Heart right ventricle (tissue), 16 donors: ENCODE measurements around the gene YIF1B. TPM values are rescaled to one million over a fixed set of nuclear protein-coding genes. Genes with fewer than 3 reads are reported as not detected.

Source experiments
- ATAC-seq, 8 donors: fragments of 200-7000 bp; cut with Tn5 transposase; one replicate each; pipeline ENCODE4 v1.9.1; 2020; ENCODE audit warnings: mild to moderate bottlenecking in 8 of 8, moderate library complexity in 8 of 8, moderate number of reproducible peaks in 1 of 8
- DNase-seq, 2 donors: peaks; one replicate each; pipeline ENCODE4 v3.0.0-alpha.2; 2020
- H3K27ac ChIP-seq, 10 donors: fragments of 200-600 bp; sonication (generic) in 2 of 10; one replicate each; pipeline versions ENCODE4 v1.5.0 to v1.8.0; 2020 to 2022; ENCODE audit warnings: mild to moderate bottlenecking in 3 of 10
- H3K27me3 ChIP-seq, 7 donors: fragments of 200-600 bp; one replicate each; pipeline ENCODE4 v1.8.0; 2021 to 2022; ENCODE audit warnings: mild to moderate bottlenecking in 2 of 7
- H3K36me3 ChIP-seq, 9 donors: fragments of 200-600 bp; sonication (generic) in 1 of 9; one replicate each; pipeline versions ENCODE4 v1.5.0 to v1.8.0; 2020 to 2022; ENCODE audit warnings: mild to moderate bottlenecking in 2 of 9
- H3K4me1 ChIP-seq, 9 donors: fragments of 200-600 bp; sonication (generic) in 1 of 9; one replicate each; pipeline versions ENCODE4 v1.5.0 to v1.8.0; 2020 to 2022; ENCODE audit warnings: mild to moderate bottlenecking in 4 of 9
- H3K4me3 ChIP-seq, 10 donors: fragments of 200-600 bp; sonication (generic) in 2 of 10; one replicate each; pipeline versions ENCODE4 v1.5.0 to v1.8.0; 2020 to 2022; ENCODE audit warnings: mild to moderate bottlenecking in 7 of 10, moderate library complexity in 2 of 10
- H3K9me3 ChIP-seq, 11 donors: fragments of 200-600 bp in 10 of 11; sonication (generic) in 2 of 11; one replicate each; pipeline versions ENCODE4 v1.5.0 to v1.8.0; 2013 to 2022; ENCODE audit warnings: mild to moderate bottlenecking in 2 of 11, control low read depth in 1 of 11, moderate library complexity in 1 of 11
- CTCF ChIP-seq, 9 donors: fragments of 200-600 bp; sonication (generic) in 2 of 9; IDR thresholded peaks; one replicate each; pipeline versions ENCODE4 v1.5.0 to v1.8.0; 2021 to 2022; ENCODE audit warnings: antibody characterized with exemption in 9 of 9, mild to moderate bottlenecking in 5 of 9, moderate library complexity in 1 of 9
- WGBS, 2 donors: extraction: QIAGEN DNeasy Blood & Tissue Kit; methylation state at CpG; one replicate each; pipeline ENCODE4 v1.1.7; 2013; ENCODE audit warnings: inconsistent platforms in 1 of 2; 5-methylcytosine and 5-hydroxymethylcytosine counted together
- intact Hi-C, 10 donors: fragments of 100-400 bp; cut with DNase I; formaldehyde crosslinking; loops; one replicate each; pipeline versions ENCODE4 v1.11.1 to v1.14.2; 2022
- polyA plus RNA-seq, 2 donors: library from polyadenylated mRNA; stranded (reverse); fragments of 200-250 nt; gene quantifications; one replicate each; pipeline ENCODE4 v1.2.3, GENCODE V29; 2013
- total RNA-seq, 10 donors: library from RNA; stranded (reverse); fragmentation: NEBNext Ultra II Directional in 3 of 10; extraction: Animal tissue kit (Norgen Biotek cat#: 25700) in 3 of 10; gene quantifications; one replicate each; pipeline versions ENCODE4 v1.2.1 to v1.2.4, GENCODE V29; 2021 to 2023
- donor health status: Arrhythmogenic right ventricular cardiomyopathy.
- donor health status: ischemic (EF 13 %, LVEDD 7.1; RV severe dilation, severe dysfunction).
- donor health status: healthy with polysubstance abuse.
- donor health status: DM: no; HTN: yes; CAD: no.
- donor health status: DM: no; HTN: no; CAD: no.
- donor health status: ischemic (EF 25% LVEDD 6.9; RV normal size, moderate dysfunction).
- donor health status: ischemic (EF 25% LVEDD 5.7; RV mildly dilated, moderate dysfunction).
- donor health status: healthy.
- donor health status: DM: yes; HTN: yes; CAD: no.
- donor health status: Ischemic cardiomyopathy.
- donor health status: ischemic (EF 35%, LVEDD 5.7; RV mildly dilated, moderate dysfunction).
- donor health status: nonischemic (EF 11% LVEDD 7.7; RV severe dilation, severe dysfunction).
- donor health status: DM: yes; HTN: yes; CAD: no.
- donor health status: PGD.
- donor health status: ischemic (EF 29% LVEDD 5.4; RV normal size, mild dysfunction).
- donor health status: nonischemic (EF 23%, LVEDD 6.1; RV moderate dilation, normal function).

YIF1B gene
- total and polyA plus RNA-seq, 12 donors, result 24.3 to 115 (median 30.8) TPM

- H3K4me1 ChIP-seq, result peaks cover 0 to 12% (median 9%) of the 10 kb centered on the region in 9 donors
- DNase-seq (no peak), ATAC-seq (no peak)
- TF ChIP-seq CTCF (IDR thresholded peaks at IDR 0.05), result no peak
- no peaks in the 10 kb centered on the region for H3K27me3 ChIP-seq
- H3K4me3 ChIP-seq, result no peak overlapping the region
- H3K9me3 ChIP-seq, result no peaks in the 10 kb centered on the region
- H3K27ac ChIP-seq, result no peak overlapping the region
- WGBS, 2 donors, result 93 to 94% methylated on average over 9 of the region's 9 CpGs
- intact Hi-C loops, result loop anchor here in 6 of 10 donors (2.0 to 10.0 kb wide), 5 partner anchors 88 to 431 kb away; partner anchors contain the start of genes SIPA1L3 (in 2 of the 6) and WDR87 (in 2 of the 6)
- peaks cover 0 to 12% (median under 1%) of the 10 kb centered on the region in 9 donors for H3K36me3 ChIP-seq
These were observed 17.5 kb upstream of the YIF1B start for GRCh38 chr19:38333245-38333644.

- H3K27ac ChIP-seq, result no peak overlapping the region
- H3K4me3 ChIP-seq, result no peak overlapping the region
- ATAC-seq (no peak), DNase-seq (no peak)
- no peak for TF ChIP-seq CTCF (IDR thresholded peaks at IDR 0.05)
- no peaks in the 10 kb centered on the region for H3K27me3 ChIP-seq
- no peaks in the 10 kb centered on the region for H3K9me3 ChIP-seq
- WGBS, 2 donors, result 96% methylated on average over 1 of the region's 1 CpG
- peaks cover 0 to 4% (median 0%) of the 10 kb centered on the region in 9 donors for H3K4me1 ChIP-seq
- intact Hi-C loops, result loop anchor here in 6 of 10 donors (2.0 to 10.0 kb wide), 5 partner anchors 87 to 429 kb away; partner anchors contain the start of genes SIPA1L3 (in 2 of the 6) and WDR87 (in 2 of the 6)
- peaks cover 0 to 27% (median 16%) of the 10 kb centered on the region in 9 donors for H3K36me3 ChIP-seq
These were observed 16.0 kb upstream of the YIF1B start for GRCh38 chr19:38331728-38332127.

- WGBS, 2 donors, result 95 to 98% methylated on average over 7 of the region's 7 CpGs
- DNase-seq (no peak), ATAC-seq (no peak)
- no peak overlapping the region for H3K4me3 ChIP-seq
- H3K27me3 ChIP-seq, result no peaks in the 10 kb centered on the region
- no peaks in the 10 kb centered on the region for H3K9me3 ChIP-seq
- H3K4me1 ChIP-seq, result no peaks in the 10 kb centered on the region
- no peak for TF ChIP-seq CTCF (IDR thresholded peaks at IDR 0.05)
- peaks cover 0 to 48% (median 19%) of the 10 kb centered on the region in 9 donors for H3K36me3 ChIP-seq
- no peak overlapping the region for H3K27ac ChIP-seq
- intact Hi-C loops, result loop anchor here in 8 of 10 donors (5.0 to 10.0 kb wide), 5 partner anchors 65 to 427 kb away; partner anchors contain the start of genes SIPA1L3 (in 4 of the 8), WDR87 (in 4 of the 8) and SPINT2 (in 1 of the 8)
These were observed 13.9 kb upstream of the YIF1B start for GRCh38 chr19:38329651-38330050.

GRCh38 chr19:38326591-38326990 lies 10.8 kb upstream of the YIF1B start:
- H3K27me3 ChIP-seq, result no peaks in the 10 kb centered on the region
- H3K36me3 ChIP-seq, result peaks cover 0 to 54% (median 19%) of the 10 kb centered on the region in 9 donors
- intact Hi-C loops, result loop anchor here in 3 of 10 donors (10.0 kb wide), 3 partner anchors 62 to 422 kb away; partner anchors contain the start of genes SIPA1L3 (in 2 of the 3), WDR87 (in 2 of the 3) and SPINT2 (in 1 of the 3)
- DNase-seq (no peak), ATAC-seq (no peak)
- TF ChIP-seq CTCF (IDR thresholded peaks at IDR 0.05), result no peak
- 95 to 97% methylated on average over 22 of the region's 22 CpGs for WGBS, 2 donors
- H3K4me1 ChIP-seq, result peaks cover under 1 to 27% (median 9%) of the 10 kb centered on the region in 9 donors
- H3K27ac ChIP-seq, result no peak overlapping the region
- H3K4me3 ChIP-seq, result no peak overlapping the region
- no peaks in the 10 kb centered on the region for H3K9me3 ChIP-seq
